ENCODE results near the gene ZBTB44.

GRCh38 chr11:130300567-130300966 is 14.2 kb downstream of the ZBTB44 start:
- TF ChIP-seq CTCF (IDR thresholded peaks at IDR 0.05 in 2 of 3, conservative IDR thresholded peaks at IDR 0.05 in 1 of 3; ENCODE audit: borderline replicate concordance in 1 of 3, insufficient read depth in 1 of 3, low read depth in 2 of 3, low read length in 2 of 3), result no peak
- TF ChIP-seq TCF7L2 (IDR thresholded peaks at IDR 0.05; ENCODE audit: borderline replicate concordance, extremely low read depth, insufficient read depth, insufficient read length), result no peak
